H9 (cell line): Measurements from ENCODE around the gene TNFRSF19. TPM values are rescaled to one million over a fixed set of nuclear protein-coding genes. Genes with fewer than 3 reads are reported as not detected.

Experiments used
- DNase-seq: peaks from one replicate; pipeline ENCODE4 v3.0.0-alpha.2; 2017
- H2AFZ ChIP-seq: one replicate; pipeline ENCODE4 v1.6.1; 2013; ENCODE audit warnings: mild to moderate bottlenecking, low read length, control low read depth, moderate library complexity
- H2AK5ac ChIP-seq: 2 replicates; pipeline ENCODE4 v1.6.1; 2013; ENCODE audit warnings: low read length, control low read depth, mixed read lengths; ENCODE audit not compliant: insufficient read length
- H2BK120ac ChIP-seq: one replicate; pipeline ENCODE4 v1.6.1; 2013; ENCODE audit warnings: low read depth, mild to moderate bottlenecking, low read length, control low read depth, inconsistent platforms; ENCODE audit not compliant: poor library complexity, severe bottlenecking
- H2BK12ac ChIP-seq: 2 replicates; pipeline ENCODE4 v1.6.1; 2013; ENCODE audit warnings: low read length, control low read depth, mixed read lengths, low read depth; ENCODE audit not compliant: insufficient read length
- H2BK15ac ChIP-seq: 2 replicates; pipeline ENCODE4 v1.6.1; 2013; ENCODE audit warnings: low read depth, low read length, control low read depth
- H2BK20ac ChIP-seq: one replicate; pipeline ENCODE4 v1.6.1; 2013; ENCODE audit warnings: low read depth, mild to moderate bottlenecking, low read length, control low read depth, inconsistent platforms; ENCODE audit not compliant: poor library complexity, severe bottlenecking
- H2BK5ac ChIP-seq: 2 replicates; pipeline ENCODE4 v1.6.1; 2013; ENCODE audit warnings: low read length, control low read depth, mixed read lengths; ENCODE audit not compliant: insufficient read length
- H3K14ac ChIP-seq: 2 replicates; pipeline ENCODE4 v1.6.1; 2013; ENCODE audit warnings: low read length, control low read depth; ENCODE audit not compliant: insufficient read depth
- H3K18ac ChIP-seq: 2 replicates; pipeline ENCODE4 v1.6.1; 2013; ENCODE audit warnings: low read depth, mild to moderate bottlenecking, mixed read lengths, low read length, control low read depth; ENCODE audit not compliant: insufficient read length
- H3K23ac ChIP-seq: 2 replicates; pipeline ENCODE4 v1.6.1; 2013; ENCODE audit warnings: low read length, control low read depth, mixed read lengths, low read depth; ENCODE audit not compliant: insufficient read length
- H3K23me2 ChIP-seq: 2 replicates; pipeline ENCODE4 v1.6.1; 2013; ENCODE audit warnings: low read depth, mild to moderate bottlenecking, mixed read lengths, low read length, control low read depth; ENCODE audit not compliant: insufficient read length, poor library complexity, severe bottlenecking
- H3K27ac ChIP-seq: 2 replicates; pipeline ENCODE4 v1.5.1; 2013; ENCODE audit warnings: low read length, control low read depth, mixed read lengths, low read depth; ENCODE audit not compliant: insufficient read length
- H3K27me3 ChIP-seq: 2 replicates; pipeline ENCODE4 v1.6.1; 2013; ENCODE audit warnings: low read length, control low read depth, inconsistent platforms; ENCODE audit not compliant: insufficient read depth
- H3K4ac ChIP-seq: 2 replicates; pipeline ENCODE4 v1.6.1; 2013; ENCODE audit warnings: low read depth, mild to moderate bottlenecking, control low read depth, inconsistent platforms, low read length, moderate library complexity
- H3K4me1 ChIP-seq: 2 replicates; pipeline ENCODE4 v1.6.1; 2013; ENCODE audit warnings: low read length, control low read depth, inconsistent platforms; ENCODE audit not compliant: insufficient read depth
- H3K4me2 ChIP-seq: 2 replicates; pipeline ENCODE4 v1.6.1; 2013; ENCODE audit warnings: low read length, control low read depth, mixed read lengths; ENCODE audit not compliant: insufficient read length, insufficient read depth
- H3K56ac ChIP-seq: 2 replicates; pipeline ENCODE4 v1.6.1; 2013; ENCODE audit warnings: low read depth, mild to moderate bottlenecking, mixed read lengths, low read length, control low read depth; ENCODE audit not compliant: insufficient read length
- H3K79me1 ChIP-seq: 2 replicates; pipeline ENCODE4 v1.6.1; 2013; ENCODE audit warnings: low read depth, mild to moderate bottlenecking, moderate library complexity, low read length, control low read depth, inconsistent platforms; ENCODE audit not compliant: insufficient read depth, poor library complexity, severe bottlenecking
- H3K79me2 ChIP-seq: 2 replicates; pipeline ENCODE4 v1.6.1; 2013; ENCODE audit warnings: low read length, control low read depth, inconsistent platforms; ENCODE audit not compliant: insufficient read depth
- H3K9ac ChIP-seq: 2 replicates; pipeline ENCODE4 v1.6.1; 2013; ENCODE audit warnings: low read length, control low read depth, mixed read lengths; ENCODE audit not compliant: insufficient read length; ENCODE audit errors: extremely low read depth
- H3K9me3 ChIP-seq: one replicate; pipeline ENCODE4 v1.6.1; 2013; ENCODE audit warnings: low read depth, low read length, inconsistent platforms; ENCODE audit not compliant: control insufficient read depth
- H3T11ph ChIP-seq: one replicate; pipeline ENCODE4 v1.6.1; 2013; ENCODE audit warnings: mild to moderate bottlenecking, low read length, control low read depth, inconsistent platforms
- H4K20me1 ChIP-seq: one replicate; pipeline ENCODE4 v1.6.1; 2013; ENCODE audit not compliant: control insufficient read depth, insufficient read length, insufficient read depth
- H4K5ac ChIP-seq: 2 replicates; pipeline ENCODE4 v1.6.1; 2013; ENCODE audit warnings: low read depth, mild to moderate bottlenecking, mixed read lengths, low read length, control low read depth; ENCODE audit not compliant: insufficient read length
- H4K8ac ChIP-seq: replicated peaks from 2 replicates; pipeline ENCODE4 v1.6.1; 2013; ENCODE audit warnings: low read length, control low read depth, mixed read lengths, low read depth; ENCODE audit not compliant: insufficient read length
- H4K91ac ChIP-seq: 2 replicates; pipeline ENCODE4 v1.6.1; 2013; ENCODE audit warnings: low read depth, mild to moderate bottlenecking, moderate library complexity, mixed read lengths, low read length, control low read depth; ENCODE audit not compliant: insufficient read length
- H3K27ac Mint-ChIP-seq, 3 experiments: 2 replicates in 2 of 3; 3 replicates in 1 of 3; pipeline ENCODE4 v1.8.0; 2020 to 2021; ENCODE audit warnings: mixed read lengths in 3 of 3, mild to moderate bottlenecking in 1 of 3, moderate library complexity in 1 of 3
- H3K27me3 Mint-ChIP-seq: 2 replicates; pipeline ENCODE4 v1.8.0; 2021; ENCODE audit warnings: low read depth, mild to moderate bottlenecking, moderate library complexity, mixed read lengths
- H3K36me3 Mint-ChIP-seq, 3 experiments: 2 replicates in 2 of 3; 3 replicates in 1 of 3; pipeline ENCODE4 v1.8.0; 2020 to 2021; ENCODE audit warnings: low read depth in 3 of 3, mixed read lengths in 3 of 3; ENCODE audit not compliant: insufficient read depth in 1 of 3
- H3K4me1 Mint-ChIP-seq, 2 experiments: 2 replicates each; pipeline ENCODE4 v1.8.0; 2020; ENCODE audit warnings: mixed read lengths in 2 of 2
- H3K4me3 Mint-ChIP-seq, 2 experiments: 2 replicates in 1 of 2; 3 replicates in 1 of 2; pipeline ENCODE4 v1.8.0; 2020 to 2021; ENCODE audit warnings: mild to moderate bottlenecking in 2 of 2, mixed read lengths in 2 of 2, moderate library complexity in 1 of 2
- H3K9me3 Mint-ChIP-seq, 2 experiments: 2 replicates in 1 of 2; 3 replicates in 1 of 2; pipeline ENCODE4 v1.8.0; 2020; ENCODE audit warnings: mild to moderate bottlenecking in 2 of 2, mixed read lengths in 2 of 2, moderate library complexity in 1 of 2
- total RNA-seq: library from RNA; stranded (reverse); gene quantifications from 2 replicates; pipeline ENCODE4 v1.2.1, GENCODE V29; 2021
- TF ChIP-seq, protein P1 (sequence below): fragments of 200-600 bp; sonication (generic); conservative IDR thresholded peaks from 3 replicates; pipeline ENCODE4 v1.8.0; 2021; ENCODE audit warnings: antibody characterized with exemption, mild to moderate bottlenecking

Gene TNFRSF19
- total RNA-seq, 1 experiment from 2014 or later: 2.7 TPM

- Histone ChIP-seq H2BK120ac (no peak overlapping the region), H4K5ac (no peak overlapping the region), H3K23me2 (peaks cover 4% of the 10 kb centered on the region), H3K27me3 (peaks cover 12% of the 10 kb centered on the region; the same call in 1 of the 2 replicates), H3K4me2 (no peak overlapping the region), H2BK15ac (no peak overlapping the region), H4K20me1 (no peaks in the 10 kb centered on the region), H3K56ac (no peak overlapping the region), H2AFZ (no peak overlapping the region), H4K8ac (no peak overlapping the region), H3K18ac (no peak overlapping the region), H2BK5ac (no peak overlapping the region), H2BK20ac (no peak overlapping the region), H3K79me2 (no peaks in the 10 kb centered on the region), H3T11ph (no peak overlapping the region), H2BK12ac (no peak overlapping the region), H4K91ac (no peak overlapping the region), H3K27ac (no peak overlapping the region), H3K9ac (no peak overlapping the region), H3K9me3 (no peaks in the 10 kb centered on the region), H3K14ac (no peak overlapping the region), H3K23ac (no peak overlapping the region), H3K79me1 (no peaks in the 10 kb centered on the region), H3K4ac (no peak overlapping the region), H3K4me1 (no peaks in the 10 kb centered on the region), H2AK5ac (no peak overlapping the region)
- Mint-ChIP-seq H3K27ac (no peak overlapping the region), H3K4me3 (no peak overlapping the region), H3K9me3 (no peaks in the 10 kb centered on the region), H3K4me1 (peaks cover 13 to 15% of the 10 kb centered on the region in 2 experiments), H3K27me3 (peaks cover 25% of the 10 kb centered on the region), H3K36me3 (no peaks in the 10 kb centered on the region)
- no peak for DNase-seq
- TF ChIP-seq, protein P1, sequence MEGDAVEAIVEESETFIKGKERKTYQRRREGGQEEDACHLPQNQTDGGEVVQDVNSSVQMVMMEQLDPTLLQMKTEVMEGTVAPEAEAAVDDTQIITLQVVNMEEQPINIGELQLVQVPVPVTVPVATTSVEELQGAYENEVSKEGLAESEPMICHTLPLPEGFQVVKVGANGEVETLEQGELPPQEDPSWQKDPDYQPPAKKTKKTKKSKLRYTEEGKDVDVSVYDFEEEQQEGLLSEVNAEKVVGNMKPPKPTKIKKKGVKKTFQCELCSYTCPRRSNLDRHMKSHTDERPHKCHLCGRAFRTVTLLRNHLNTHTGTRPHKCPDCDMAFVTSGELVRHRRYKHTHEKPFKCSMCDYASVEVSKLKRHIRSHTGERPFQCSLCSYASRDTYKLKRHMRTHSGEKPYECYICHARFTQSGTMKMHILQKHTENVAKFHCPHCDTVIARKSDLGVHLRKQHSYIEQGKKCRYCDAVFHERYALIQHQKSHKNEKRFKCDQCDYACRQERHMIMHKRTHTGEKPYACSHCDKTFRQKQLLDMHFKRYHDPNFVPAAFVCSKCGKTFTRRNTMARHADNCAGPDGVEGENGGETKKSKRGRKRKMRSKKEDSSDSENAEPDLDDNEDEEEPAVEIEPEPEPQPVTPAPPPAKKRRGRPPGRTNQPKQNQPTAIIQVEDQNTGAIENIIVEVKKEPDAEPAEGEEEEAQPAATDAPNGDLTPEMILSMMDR: no peak
These were observed 13.3 kb downstream of the TNFRSF19 start for GRCh38 chr13:23583491-23583890.
